NOMO-1 treated with DMSO at 0.1 percent for 48 hours (cell line): ENCODE data around the gene PPIB.
"Not testable (repeated sequence)": the region's sequence is repeated elsewhere in the genome, so short reads cannot be mapped to it uniquely, and the experiment has no call there.

Experiments
- DNase-seq: peaks from one replicate; lab custom pipeline; 2025; ENCODE audit not compliant: unreplicated experiment; lab: John Stamatoyannopoulos, UW

Gene PPIB

DNA sequence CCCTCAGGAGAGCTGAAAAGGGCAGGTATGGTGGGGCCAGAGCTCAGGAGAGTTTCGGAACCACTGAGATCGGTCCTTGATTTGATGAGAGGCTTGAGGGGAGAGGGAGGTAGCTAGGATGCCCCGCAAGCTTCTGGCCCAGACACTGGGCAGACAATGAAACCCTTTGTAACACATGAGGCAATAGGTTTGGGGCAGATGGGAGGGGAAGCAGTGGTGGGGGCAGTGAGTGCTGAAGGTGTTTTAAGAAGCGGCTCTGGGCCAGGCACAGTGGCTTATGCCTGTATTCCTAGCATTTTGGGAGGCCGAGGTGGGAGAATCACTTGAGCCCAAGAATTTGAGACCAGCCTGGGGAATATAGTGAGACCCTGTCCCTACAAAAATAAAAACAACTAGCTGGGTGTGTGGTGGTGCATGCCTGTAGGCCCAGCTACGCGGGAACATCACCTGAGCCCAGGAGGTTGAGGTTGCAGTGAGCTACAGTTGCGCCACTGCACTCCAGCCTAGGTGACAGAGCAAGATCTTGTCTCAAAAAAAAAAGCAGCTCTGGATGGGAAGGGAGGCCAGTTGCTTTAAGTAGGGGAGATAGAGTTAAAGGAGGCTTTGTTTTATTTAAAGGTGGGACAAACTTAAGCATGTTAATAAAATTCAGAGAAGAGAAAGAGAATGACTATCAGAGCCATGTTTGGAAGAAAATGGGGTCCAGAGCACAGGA is 20.9 kb downstream of the PPIB start:
- DNase-seq: no peak

DNA sequence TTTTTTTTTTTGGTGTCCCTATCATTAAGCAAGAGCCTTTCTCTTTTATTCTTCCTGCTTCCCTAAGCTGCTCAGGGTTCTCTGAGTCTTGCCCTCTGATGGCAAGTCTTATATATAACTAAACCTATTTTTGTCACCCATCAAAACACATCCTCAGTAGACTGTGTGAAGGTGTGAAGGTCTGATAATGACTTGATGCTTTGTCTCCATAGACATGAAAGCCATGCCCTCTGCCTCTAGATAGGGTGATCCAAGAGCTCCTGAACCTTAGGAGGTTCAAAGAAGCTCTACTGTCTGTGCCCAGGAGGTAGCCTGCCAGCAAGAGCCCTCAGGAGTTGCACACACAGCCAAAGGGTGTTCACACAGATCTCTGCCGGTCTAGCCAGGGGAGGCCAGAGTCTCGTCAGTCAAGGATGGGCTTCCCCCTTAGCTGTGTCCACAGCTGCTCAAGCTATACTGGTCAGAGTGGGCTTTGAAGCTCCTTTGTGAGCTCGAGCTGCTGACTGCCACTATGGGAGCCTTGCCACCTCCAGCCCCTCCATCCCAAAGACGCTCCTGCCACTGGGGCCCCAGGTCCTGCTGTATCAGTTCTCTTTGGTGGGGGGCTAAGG is 24.4 kb downstream of the PPIB start:
- no peak for DNase-seq

- DNase-seq: no peak
Observed at GRCh38 chr15:64137226-64137833, 25.5 kb downstream of the PPIB start.

- DNase-seq: no peak
Observed at GRCh38 chr15:64136347-64136746, 26.5 kb downstream of the PPIB start.

- DNase-seq: no peak
Observed at GRCh38 chr15:64134345-64134829, 28.4 kb downstream of the PPIB start.

GRCh38 chr15:64133623-64134344 is 29.0 kb downstream of the PPIB start:
- DNase-seq: no peak

DNA sequence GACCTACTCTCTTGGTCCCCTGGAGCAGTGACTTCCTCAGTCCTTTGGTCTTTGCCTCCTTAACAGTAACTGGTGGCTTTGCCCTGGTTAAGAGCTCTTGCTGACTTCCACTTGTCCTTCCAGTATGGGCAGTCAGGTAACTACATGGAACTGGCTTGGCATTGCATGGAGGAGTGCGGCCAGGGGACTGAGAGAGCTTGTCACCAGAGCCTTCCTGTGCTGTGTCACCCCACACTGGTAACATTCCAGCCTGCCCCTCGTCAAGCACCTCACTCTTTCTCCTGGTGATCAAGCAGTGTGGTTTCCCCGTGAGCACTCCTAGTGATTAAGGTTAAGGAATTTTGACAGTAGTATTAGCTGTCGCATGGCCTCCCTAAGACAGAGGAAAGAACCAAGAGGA is 30.6 kb downstream of the PPIB start:
- no peak for DNase-seq

- DNase-seq: no peak
Observed at GRCh38 chr15:64131547-64131946, 31.3 kb downstream of the PPIB start.

GRCh38 chr15:64130159-64130558 is 32.7 kb downstream of the PPIB start:
- no peak for DNase-seq

DNA sequence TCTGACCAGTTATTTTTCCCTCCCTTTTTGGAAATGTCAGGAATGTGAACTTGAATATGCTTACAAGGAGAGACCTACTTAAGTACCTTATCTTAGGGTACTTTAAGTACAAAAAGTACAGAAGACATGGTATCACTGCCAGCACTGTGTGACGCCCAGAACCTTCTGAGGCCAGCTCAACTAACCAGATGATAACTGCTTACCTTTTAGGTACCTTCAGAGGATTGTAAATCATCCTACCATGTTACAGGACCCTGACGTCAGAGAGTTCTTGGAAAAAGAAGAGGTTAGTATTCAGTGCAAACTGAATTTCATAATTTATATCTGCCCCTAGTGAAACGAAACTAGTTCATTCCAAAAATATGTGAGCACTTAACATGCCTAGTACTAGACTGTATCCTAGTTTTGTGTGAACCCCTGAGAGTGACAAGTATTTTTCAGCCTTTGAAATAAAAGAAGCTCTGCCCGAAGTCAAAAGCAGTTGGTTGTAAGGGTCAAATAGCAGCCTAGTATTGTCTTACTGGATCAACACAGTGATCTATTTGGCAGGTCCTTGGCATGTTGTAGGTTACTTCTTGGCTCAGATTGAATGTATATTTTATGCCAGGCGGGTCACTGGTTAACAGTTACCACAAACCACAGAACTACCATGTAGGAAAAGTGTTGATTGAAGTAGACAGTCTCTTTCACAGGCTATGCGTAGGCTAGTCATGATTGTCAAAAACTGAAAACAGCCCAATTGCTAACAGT is 35.1 kb downstream of the PPIB start:
- DNase-seq: no peak

DNA sequence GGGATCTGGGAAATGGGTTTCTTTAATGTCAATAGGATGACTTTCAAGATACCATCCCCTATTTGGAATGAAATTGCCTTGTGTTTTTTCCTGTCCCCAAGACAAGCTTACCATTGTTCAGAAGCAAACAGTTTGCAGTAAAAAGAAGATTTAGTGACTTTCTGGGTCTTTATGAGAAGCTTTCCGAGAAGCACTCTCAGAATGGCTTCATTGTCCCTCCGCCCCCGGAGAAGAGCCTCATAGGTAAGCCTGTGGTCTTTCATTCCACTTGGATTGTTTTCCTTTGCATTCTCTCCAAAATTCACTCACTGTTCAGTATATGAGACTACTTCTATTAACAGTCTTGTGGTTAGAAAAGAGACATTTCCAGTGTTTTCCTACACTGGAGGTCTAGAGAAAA is 36.8 kb downstream of the PPIB start:
- DNase-seq: no peak

DNA sequence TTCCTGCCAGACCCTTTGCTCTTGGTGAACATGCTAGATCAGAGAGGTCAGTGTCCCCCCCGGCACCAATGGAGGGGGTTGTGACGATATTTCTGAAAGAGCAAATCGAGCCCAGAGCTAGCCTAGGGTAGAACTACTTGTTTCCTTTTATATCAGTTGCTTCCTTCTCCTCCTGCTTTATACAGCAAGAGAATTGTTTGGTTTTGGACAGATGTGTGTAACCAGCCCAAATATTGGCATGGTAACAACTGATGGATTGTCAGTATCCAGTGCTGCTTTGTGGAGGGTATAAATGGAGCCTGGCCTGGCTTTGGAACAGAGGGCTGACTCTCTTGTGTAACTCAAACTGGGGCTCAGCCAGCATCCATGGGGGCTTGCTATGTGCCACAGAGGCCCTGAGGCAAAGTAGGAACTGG is 39.9 kb downstream of the PPIB start:
- no peak for DNase-seq

- DNase-seq: no peak
Observed at GRCh38 chr15:64122444-64122843, 40.4 kb downstream of the PPIB start.

DNA sequence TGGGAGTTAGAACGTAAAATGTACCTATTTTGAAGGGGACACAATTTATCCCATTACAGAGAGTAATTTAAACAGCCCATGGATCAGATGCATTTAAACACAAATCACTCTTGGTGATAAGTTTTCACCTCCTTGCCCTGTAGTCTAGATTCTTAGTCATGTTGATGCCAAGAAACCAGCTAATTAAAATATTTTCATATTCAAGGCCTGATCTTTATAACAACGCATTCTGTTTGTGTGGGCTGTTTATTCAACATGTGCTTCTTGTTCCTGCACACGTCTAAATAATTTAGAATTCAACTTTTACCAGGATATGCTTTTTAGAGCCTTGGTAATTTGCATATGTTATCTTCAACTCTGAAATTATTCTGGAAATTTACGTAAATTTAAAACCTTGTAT is 41.2 kb downstream of the PPIB start:
- DNase-seq: no peak

DNA sequence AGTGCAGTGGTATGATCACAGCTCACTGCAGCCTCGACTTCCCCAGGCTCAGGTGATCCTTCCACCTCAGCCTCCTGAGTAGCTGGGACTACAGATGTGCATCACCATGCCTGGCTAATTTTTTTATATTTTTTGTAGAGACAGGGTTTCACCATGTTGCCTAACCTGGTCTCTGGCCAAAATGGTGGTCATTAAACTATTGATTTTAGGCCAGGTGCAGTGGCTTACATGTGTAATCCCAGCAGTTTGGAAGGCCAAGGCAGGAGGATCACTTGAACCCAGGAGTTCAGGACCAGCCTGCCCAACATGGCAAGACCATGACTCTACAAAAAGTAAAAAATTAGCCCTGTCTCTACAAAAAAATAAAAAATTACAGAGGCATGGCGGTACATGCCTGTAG is 42.5 kb downstream of the PPIB start:
- not testable (repeated sequence) for DNase-seq

DNA sequence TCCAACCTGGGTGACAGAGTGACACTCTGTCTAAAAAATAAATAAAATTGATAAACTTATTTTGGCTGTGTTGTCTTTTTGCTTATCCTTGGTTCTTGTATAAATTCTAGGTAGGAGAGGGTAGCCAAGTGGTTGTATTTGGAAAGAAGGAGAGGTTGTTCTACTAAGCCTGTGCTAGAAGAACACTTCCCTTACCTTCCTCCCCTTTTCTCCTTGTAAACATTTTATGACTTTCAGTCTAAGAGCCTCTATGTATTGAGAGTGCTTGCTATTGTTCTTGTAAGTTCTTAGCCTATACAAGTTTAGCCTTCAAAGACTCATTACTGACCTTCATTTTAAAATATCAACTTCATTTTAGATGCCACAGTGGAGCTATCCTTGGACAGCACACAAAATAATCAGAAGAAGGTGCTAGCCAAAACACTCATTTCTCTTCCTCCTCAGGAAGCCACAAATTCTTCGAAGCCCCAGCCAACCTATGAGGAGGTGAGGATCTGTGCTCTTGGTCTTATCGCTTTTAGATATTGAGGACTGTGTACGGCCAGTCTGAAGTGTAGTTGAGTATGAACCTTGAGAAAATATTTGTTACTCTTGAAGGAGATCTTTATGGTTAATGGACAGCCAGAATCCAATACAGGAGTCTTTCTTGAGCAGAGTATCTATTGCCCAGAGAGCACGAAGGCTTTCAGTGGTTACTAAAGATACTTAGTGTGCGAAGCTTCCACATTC is 44.9 kb downstream of the PPIB start:
- DNase-seq: no peak

DNA sequence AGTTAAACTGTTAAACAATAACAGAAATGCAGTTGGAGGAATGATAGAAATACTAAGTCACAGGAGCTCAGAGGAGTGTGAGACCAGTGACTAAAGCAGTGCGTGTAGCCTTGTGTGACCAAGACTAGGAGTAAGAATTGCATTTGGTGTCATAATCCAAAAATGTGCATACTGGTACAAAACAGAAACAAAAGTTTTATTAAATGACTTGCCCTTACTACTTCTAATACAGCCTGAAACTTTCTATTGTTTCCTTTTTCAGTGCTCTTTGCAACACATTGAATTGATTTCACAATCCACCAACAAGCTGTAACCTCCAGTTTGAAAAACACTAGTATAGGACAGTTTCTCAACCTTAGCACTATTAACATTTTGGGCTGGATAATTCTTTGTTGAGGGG is 49.9 kb downstream of the PPIB start:
- DNase-seq: peak; percentile 70

DNA sequence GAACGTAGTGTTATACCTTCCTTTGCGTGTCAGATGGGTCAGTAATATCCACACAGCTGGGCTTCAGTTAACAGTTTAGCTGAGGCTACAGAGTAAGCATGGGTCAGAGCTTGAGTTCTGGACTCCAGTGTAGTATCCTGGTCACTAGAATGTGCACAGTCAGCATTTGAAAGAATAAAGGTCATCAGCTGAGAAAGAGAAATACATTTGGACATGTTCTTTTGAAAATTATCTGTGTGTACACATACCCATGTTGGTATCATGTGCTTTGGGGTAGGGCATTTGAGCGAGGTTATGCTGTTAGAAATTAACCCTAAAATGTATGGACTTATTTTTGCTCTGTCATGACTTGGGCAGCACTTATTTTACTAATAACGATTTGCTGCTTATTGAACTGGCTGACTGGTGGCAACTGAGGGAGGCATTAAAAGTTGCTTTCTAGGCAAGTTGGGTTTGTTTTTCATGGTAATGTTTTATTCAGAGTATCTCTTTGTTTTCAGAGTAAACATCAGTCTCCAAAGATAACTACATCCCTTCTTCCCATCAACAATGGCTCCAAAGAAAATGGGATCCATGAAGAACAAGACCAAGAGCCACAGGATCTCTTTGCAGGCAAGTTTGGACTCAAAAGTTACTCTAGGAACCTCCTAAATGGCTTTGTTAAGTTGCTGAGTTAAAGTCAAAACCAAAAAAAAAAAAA is 50.6 kb downstream of the PPIB start:
- no peak for DNase-seq

DNA sequence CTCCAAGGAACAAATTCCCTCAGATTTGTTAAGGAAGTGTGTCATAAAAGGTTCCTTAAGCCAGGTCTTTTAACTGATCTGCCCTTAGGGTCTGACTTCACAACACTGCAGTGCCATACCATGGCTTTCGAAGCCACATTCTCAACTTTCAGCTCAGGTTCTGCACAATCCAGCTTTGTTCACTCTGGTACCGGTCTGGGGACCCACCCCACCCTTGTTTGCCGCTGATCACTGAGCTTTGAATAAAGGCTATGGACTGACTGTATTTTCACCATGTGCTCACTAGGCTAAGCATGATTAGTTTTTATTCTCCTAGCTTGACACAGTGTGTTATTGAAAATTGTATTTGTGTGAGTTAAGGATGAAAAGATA is 51.2 kb downstream of the PPIB start:
- no peak for DNase-seq
